ENCODE measurements around the gene RPLP2. TPM values are rescaled to one million over a fixed set of nuclear protein-coding genes. Genes with fewer than 3 reads are reported as not detected.

The RPLP2 gene
- total RNA-seq, 2 donors from 2014 or later = 1,286 to 1,386 TPM

DNA sequence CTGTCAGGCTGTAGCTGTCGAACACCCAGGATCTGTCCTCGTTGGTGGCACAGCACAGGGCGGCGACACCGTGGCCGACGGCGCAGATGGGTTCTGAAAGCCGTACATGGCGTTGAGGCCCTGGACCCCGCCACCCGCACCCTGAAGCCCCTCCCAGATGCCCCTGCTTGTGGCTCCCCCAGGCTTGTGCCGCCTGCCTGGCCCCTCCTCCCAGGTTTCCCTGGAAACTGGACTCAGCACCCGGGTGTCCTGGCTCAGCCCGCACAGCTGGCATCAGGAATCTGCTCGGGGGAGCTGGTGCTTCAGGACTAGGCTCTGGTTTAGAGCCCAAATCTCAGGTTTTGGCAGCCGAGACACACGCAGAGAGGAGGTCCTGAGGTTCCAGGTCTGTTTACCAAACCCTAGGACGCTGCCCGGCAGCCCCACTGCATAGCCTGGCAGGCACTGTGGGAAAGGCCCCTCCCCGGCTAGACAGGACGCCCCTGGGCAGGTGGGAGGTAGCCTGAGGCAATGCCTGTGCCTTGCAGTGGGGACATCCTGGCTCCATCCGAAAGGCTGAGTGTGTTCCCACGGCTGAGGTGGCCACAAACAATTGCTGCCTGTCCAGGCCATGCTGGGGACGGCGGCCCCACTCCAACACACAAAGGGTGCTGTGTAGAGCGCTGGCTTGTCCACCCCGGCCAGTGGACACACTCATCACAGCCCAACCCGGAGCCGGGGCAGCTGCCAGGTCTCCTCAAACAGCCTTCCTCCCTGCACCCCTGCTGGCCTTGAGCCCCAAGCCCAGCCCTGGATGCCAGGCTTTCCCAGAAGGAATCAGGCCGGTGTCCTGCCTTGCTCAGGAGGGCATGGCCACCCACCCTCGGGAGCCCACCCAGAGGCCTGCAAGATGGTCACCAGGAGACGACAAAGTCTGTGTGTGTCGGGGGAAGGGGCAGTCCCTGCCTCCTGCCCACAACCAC lies 37.1 kb upstream of the RPLP2 start:
- intact Hi-C loops (cut with DNase I) = no loop called here

DNA sequence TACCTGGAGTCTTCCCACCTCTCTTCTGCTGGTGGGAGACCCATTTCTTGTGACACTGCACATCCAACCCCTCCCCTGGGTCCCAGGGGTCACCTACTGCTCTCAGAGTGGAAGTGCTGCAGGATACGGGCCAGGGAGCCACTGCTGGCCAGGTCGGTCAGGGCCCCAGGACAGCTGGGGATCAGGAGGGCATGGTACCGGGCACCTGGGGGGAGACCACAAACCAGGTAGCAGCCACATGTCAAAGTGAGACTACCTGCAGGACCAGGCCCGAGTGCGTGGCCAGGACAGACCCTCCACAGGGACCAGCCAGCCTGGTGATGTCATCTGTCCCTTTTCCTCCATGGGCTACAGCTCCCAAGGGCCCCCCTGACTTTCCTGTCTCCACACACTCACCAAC lies 36.3 kb upstream of the RPLP2 start:
- DNase-seq (ENCODE audit: low spot score) = peak; percentile 65
- intact Hi-C loops (cut with DNase I) = no loop called here

More for the DNA sequence above, 37.1 kb upstream of the RPLP2 start:
- peak; percentile 74 for DNase-seq (ENCODE audit: low spot score)

DNA sequence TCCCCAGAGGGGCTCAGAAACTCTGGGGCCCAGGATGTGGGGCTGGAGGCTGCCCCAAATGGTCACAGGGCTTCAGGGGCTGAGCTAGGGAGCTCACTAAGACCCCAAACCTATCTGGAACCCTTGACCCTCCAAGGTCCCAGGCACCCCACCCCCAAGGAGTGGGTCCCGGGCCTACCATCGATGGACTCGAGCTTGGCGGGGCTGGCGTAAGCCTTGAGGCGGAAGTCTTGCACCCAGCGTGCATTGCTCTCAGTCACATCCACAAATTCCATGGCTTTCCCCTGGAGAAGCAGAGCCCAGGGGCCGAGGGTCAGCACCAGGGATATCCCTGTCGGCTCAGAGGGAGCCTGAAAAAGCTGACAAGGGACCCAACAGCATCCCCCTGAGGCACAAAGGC lies 35.9 kb upstream of the RPLP2 start:
- DNase-seq (ENCODE audit: low spot score) = peak; percentile 69
- intact Hi-C loops (cut with DNase I) = no loop called here

DNA sequence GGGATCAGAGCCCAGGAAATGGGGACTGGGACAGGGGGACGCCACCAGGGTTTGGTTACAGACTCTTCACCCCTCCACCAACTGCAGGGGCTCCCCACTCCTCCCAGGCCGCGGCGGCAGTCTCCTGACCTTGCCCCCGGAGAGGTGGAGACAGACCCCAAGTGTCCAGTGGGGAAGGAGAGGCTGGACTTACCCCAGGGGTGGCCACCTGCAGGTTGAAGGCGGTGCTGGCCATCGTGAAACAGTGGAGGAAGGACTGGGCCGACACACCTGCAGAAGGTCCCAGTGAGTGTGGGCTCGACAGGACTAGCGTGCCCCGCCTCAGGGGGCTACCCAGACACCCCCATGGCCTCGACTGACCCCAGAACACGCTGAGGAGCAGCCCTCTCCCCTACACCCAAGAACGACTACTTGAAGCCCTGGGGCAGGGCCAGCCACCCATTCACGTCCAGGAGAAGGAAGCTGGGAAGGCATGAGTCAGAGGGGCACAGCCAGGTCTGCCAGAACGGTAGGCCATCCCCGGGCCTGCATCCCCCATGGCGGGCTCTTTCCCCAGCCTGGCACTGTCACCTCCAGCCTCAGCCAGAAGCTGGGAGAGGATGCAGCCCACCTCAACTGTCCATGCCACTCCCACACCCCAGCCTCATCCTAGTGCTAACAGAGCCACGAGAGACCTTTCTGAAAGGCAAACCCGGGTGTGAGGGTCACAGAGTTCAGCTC lies 34.7 kb upstream of the RPLP2 start:
- DNase-seq (ENCODE audit: low spot score) = peak; percentile 76
- intact Hi-C loops (cut with DNase I) = no loop called here

DNA sequence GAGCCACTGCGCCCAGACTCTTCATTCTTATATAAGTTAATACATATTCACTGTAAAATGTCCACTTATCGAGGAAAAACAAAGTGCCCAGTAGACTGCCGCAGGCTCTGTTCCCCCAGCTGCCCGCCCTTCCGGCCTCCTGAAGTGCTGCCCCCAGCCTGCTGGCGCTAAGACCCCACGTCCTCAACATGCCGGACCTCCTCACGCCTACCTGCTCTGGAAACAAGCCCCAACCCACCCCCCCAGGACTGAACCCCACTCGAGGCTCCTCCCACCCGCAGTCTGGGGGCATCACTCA lies 33.6 kb upstream of the RPLP2 start:
- intact Hi-C loops (cut with DNase I) = no loop called here
- no peak for DNase-seq (ENCODE audit: low spot score)

DNA sequence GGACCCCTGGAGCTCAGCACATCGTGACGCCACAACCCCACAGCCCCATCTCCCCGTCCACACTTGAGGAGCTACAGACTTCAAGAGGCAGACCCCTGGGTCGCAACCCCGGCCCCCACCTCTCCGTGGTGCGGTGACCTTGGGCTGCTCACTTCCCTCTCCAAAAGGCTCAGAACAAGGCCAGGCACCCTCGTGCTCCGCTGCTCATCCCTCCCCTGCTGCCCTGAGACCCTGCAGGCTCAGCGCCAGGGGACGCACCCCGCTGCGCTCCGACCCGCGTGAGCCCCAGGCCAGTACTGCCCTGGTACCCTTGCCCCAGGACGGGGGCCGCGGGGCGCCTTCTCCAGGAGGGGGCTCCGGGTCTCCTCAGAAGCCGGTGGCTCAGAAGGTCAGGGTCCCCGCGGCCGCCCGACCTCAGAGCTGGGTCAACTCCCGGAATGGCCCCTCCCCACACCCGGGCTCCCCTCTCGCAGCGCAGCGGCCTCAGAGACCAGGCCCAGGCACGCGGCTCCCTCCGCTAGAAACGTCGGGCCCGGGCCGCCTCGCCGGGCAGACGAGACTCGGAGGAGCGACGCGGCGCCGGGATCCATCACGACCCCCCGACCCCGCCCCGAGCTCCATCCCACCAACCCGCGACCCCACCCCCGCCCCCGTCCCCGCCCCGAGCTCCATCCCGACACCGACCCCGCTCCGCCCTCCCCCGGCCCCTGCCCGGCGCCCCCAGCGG lies 33.0 kb upstream of the RPLP2 start:
- DNase-seq (ENCODE audit: low spot score) = no peak
- intact Hi-C loops (cut with DNase I) = no loop called here

DNA sequence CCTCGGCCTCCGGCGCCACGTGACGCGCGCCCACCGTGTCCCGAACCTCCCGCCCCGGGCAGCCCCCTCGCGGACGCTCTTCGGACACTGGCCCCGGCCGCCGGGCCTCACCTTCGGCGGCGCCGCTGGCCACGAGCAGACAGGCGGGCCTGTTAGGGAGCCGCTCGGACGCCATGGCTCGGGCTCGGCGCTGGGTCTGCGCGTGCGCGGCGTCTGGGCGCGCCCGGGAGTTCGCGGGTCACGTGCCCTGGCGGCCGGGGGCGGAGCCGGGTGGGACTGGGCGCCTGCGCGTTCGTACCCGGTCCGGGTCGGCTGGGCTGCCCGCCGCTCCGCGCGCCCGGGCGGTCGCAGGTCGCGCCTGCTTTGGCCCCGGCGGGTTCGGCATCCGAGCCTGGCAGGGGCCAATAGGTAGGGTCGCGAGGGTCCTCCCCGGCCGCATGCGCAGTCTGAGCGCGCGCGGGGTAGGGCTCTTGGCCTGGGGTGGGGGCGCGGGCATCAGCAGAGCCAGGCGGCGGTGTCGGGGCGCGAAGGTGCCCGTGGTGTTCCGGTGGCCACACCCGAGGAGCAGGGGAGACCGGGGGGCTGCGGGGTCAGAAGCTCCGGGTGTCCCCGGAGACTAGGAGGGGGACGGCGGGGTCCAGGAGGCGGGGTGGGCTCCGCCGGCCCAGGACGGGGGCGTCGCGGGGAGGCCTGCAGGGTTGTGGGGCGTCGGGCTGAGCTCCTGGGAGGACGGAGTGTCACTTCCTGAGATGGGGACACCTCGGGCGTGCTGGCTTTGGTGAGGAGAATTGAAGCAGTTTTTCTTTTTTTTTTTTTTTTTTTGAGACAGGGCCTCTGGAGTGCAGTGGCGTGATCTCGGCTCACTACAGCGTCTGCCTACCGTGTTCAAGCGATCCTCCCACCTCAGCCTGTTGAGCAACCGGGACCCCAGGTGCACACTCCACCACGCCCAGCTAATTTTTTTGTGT lies 32.2 kb upstream of the RPLP2 start, which contains the start of gene GATD1:
TSS of gene GATD1 (minus strand) at position 200 of the 968 bp plus-strand sequence. CDS start at position 175, 25 bp downstream.
- peak; percentile 98 for DNase-seq (ENCODE audit: low spot score)
- intact Hi-C loops (cut with DNase I) = no loop called here

DNA sequence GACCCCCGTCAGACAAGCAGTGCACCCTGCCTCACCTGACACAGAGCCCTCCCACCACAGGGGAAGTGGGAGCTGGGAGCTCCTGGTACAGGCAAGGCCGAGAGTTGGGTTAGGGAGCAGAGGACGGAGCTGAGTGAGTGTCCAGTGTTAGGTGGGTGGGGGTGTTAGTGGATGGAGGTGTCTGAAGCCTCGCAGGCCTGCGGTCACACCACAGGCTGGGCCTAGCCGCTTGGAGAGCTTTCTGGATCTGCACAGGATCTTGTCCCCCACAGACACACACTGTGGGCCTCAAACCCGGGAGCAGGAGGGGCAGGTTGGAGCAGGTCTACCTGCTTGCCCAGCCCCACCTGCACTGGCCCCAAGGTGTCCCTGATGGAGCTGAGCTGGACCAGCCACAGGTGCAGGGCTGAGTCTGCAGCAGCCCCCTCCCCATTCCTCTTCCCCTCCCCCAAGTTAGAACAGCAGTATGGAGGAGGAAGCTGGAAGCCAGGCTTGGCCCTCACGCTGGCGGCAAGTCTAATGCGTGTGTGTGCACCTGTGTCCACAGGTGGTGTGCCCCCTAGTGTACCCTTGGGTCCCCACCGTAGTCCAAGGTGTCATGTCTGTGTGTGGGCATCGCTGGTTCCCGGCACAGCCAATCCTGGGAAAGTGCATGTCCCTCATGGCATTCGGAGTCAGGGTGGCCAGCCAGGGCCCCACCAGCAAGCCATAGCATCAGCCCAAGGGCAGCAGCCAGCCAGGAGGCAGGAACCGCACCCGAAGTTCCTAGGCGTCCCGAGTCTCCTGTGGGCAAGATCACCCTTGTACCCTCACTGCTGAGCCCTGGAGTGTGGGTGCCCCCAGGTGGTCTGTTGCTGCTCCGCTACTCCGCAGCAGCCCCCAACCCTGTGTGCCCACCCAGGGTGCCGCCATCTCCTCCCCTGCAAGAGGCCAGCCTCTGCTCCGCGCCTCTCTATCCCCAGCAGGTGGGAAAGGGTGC lies 30.5 kb upstream of the RPLP2 start:
- intact Hi-C loops (cut with DNase I) = no loop called here

DNA sequence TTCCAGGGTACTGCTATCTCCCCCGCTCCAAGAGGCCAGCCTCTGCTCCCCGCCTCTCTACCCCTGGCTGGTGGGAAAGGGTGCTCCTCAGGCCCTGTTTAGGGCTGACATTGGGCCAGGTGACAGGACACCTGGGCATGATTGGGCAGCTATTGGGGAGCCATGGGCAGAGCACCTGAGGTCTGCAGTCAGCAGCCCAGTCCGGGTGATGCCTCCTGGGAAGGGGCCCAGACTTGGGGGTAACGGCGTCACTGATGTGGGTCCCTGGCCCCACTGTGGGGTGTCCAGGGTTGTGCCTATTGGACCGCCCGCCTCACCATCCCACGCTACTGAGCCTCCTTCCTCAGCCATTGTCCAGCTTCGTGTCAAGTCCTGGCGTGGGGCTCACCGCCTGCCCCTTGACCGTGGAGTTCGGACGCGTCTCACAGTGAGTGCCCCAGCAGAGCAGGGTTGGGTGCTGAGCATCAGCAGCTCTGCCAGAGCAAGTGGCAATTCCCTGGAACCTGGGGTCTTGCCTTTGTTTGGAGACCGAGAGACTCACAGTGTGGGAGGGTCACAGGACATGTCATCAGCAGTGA lies 29.7 kb upstream of the RPLP2 start:
- DNase-seq (ENCODE audit: low spot score) = no peak
- intact Hi-C loops (cut with DNase I) = no loop called here

More for the DNA sequence above, 30.5 kb upstream of the RPLP2 start:
- DNase-seq (ENCODE audit: low spot score) = no peak

DNA sequence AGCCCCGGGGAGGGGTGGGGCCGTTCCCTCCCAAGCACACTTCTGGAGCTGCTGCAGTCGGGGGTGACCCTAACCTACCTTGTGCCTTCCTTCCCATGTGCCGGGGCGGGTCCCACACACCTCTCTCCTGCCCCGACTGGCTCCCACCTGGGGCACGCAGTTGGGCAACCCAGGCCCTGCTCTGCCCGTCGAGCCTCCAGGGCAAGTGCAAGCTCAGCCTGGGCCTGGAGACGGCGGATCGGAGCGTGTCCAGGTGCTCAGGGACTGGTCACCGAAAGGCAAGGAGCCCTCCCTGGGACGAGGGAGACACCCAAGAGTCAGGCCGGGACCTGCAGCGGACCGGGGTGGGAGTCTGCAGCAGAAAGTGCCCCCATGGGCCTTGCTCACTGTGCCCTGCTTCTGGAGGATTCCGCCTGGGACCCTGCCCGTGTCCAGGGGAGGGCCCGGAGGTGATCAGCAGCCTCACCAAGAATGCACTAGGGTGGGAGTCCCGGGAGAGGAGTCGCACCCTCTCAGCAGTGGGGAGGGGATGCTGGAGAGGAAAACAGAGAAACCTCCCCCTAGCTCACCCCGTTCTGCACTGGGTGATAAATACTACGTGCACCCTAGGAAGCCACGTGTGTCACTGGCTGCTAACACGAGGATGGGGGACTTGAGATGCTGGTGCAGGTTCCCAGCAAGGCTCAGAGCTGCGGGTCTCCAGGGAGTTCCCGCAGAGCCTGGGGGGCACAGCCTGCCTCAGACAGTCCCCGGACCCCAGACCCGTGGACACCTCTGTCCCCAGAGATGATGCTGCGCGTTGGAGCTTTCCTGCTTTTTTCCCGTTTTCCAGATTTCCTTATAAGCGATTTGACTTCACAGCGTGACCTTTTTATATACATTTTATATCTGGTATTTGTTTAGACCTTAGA lies 27.2 kb upstream of the RPLP2 start:
- intact Hi-C loops (cut with DNase I) = no loop called here
- no peak for DNase-seq (ENCODE audit: low spot score)

DNA sequence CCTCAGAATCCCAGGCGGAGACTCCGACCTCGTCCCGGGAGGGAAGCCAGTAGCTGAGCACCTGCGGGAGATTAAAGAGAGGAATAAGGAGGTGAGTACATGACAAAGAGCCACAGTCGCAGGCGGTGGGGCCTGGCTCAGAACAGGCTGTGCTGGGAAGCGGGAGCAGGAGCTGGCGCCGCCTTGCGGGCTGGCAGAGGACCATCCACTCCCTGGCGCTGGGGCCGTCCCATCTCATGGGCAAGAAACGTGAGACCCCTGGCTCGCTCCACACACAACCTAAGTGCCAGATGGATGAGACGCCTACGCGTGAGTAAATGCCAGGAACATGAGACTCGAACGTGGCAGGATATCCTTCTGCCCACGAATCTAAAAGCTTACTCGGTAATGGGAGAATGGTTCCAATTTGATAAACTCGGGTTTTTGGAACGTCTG lies 26.2 kb upstream of the RPLP2 start:
- DNase-seq (ENCODE audit: low spot score) = peak; percentile 93
- intact Hi-C loops (cut with DNase I) = no loop called here

DNA sequence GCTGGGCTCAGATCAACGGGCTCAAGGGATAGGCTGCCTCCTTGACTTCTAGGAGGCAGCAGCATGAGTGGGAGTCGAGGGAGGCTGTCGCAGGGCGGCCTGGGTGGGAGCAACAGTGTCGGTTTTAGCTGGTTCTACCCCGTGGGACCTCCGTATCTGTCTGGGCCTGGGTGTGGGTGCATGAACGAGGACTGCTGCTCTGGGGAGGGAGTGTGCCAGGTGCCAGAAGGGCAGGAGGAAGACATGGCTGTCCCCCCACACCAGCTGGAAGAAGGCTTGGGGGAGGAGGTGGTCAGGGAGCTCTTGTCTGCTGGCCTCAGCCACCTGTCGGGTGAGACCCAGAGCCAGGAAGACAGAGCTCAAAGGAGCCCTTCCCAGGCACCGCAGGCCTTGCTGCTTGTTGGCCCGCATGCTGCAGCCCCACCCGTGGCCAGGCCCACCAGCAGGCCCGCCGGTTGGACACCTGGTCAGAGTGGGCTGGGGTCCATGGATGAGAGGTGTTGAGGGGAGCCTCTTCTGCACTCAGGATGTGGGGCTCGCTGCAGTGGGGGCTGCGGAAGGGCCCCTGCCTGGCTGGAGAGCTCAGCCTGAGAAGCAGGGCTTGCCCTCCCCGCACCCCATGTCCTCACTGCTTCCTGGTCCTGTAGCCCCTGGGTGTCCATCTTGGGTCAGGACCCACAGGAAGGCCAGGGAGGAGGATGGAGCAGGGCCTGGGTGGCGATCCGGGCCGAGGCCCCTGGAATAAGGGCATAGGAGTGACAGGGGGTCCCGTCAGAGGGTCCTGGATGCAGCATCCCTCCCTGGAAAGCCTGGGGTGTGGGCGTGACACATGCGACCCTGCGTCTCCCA lies 23.3 kb upstream of the RPLP2 start:
- DNase-seq (ENCODE audit: low spot score) = no peak
- intact Hi-C loops (cut with DNase I) = no loop called here

DNA sequence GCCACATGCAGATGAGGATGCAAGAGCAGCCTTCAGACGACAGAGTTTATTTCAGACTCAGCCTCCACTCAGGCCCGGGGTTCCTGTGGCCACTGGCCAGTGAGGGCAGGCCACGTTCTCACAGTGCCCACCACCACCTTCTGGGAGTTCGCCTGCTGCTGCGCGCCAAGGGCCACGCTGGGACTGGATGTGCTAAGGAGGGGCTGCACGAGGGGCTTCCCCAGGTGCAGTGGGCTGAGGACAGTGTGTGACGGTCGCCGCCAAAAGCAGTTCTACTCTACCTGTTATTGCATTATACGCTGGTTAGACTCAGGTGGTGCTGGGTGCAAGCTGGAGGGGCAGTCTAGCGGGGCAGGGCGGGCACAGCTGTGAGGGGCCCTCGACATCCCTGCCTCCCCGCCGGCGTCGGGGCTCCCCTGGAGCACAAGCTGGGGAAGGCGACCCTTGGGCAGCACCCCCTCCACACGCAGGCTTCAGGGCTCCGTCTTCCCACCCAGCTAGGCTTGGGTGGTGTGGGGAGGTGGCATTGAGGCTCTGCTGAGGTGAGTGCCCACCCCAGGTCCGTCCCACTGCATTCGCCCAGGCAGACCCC lies 22.6 kb upstream of the RPLP2 start:
- no peak for DNase-seq (ENCODE audit: low spot score)
- intact Hi-C loops (cut with DNase I) = no loop called here

DNA sequence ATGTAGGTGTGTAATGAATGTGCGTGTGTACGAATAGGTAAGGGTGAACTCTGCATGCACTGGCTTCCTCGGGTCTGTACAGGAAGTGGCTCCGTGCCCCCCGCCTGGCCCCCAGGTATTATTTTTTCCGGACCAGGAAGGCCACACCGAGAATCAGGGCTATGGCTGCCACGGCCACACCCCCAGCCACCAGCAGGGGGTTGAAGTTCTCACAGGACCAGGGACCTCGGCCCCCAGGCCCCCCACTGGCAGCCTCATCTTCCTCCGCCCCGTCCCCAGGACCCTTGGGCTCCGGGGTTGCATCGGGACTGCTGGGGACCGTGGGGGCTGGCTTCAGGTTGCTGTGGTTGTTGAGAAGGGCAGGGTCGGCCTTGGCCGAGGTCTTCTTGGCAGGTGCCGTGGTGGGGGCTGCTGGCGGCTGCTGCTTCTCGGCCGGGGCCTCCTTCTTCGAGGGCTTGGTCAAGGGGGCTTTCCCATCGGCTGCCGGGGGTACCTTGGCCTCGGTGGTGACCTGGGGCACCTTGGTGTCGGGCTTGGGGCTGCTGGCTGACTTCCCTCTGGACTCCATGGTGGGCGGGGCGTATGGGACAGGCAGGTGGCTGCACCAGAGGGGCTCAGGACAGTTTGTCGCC lies 21.6 kb upstream of the RPLP2 start:
- intact Hi-C loops (cut with DNase I) = no loop called here
- no peak for DNase-seq (ENCODE audit: low spot score)

Measured in posterior vena cava (tissue), 2 donors.